K562 (cell line): ENCODE data around the gene BCL2L15. TPM values are rescaled to one million over a fixed set of nuclear protein-coding genes. Genes with fewer than 3 reads are reported as not detected.

Experiments
- ATF6 ChIP-seq: sonication (generic); formaldehyde crosslinking; IDR thresholded peaks from 2 replicates; pipeline ENCODE4 v1.4.0; 2020; ENCODE audit warnings: mild to moderate bottlenecking, missing genetic modification reagents
- CCAR2 ChIP-seq: fragments of 200-400 bp; formaldehyde crosslinking; IDR thresholded peaks from 2 replicates; pipeline ENCODE4 v1.6.1; 2017; ENCODE audit warnings: mild to moderate bottlenecking, low read depth, low read length
- CSDE1 ChIP-seq, 2 experiments: fragments of 450-650 bp; IDR thresholded peaks; 2 replicates each; pipeline ENCODE4 v1.6.1; 2016; ENCODE audit warnings: mild to moderate bottlenecking in 1 of 2
- DIDO1 ChIP-seq: fragments of 450-650 bp; IDR thresholded peaks from 2 replicates; pipeline ENCODE4 v1.6.1; 2016; ENCODE audit warnings: low read depth, missing biosample characterization, missing genetic modification characterization
- GMEB1 ChIP-seq: fragments of 250-450 bp; sonication (Bioruptor Pico); IDR thresholded peaks from 2 replicates; pipeline ENCODE4 v1.4.0; 2020; ENCODE audit warnings: mild to moderate bottlenecking
- PCBP2 ChIP-seq: fragments of 200-400 bp; formaldehyde crosslinking; IDR thresholded peaks from 2 replicates; pipeline ENCODE4 v1.6.1; 2018; ENCODE audit warnings: low read length, low read depth, mild to moderate bottlenecking, moderate library complexity; ENCODE audit not compliant: poor library complexity, severe bottlenecking
- PYGO2 ChIP-seq: fragments of 450-650 bp; IDR thresholded peaks from 2 replicates; pipeline ENCODE4 v1.6.1; 2016; ENCODE audit warnings: mild to moderate bottlenecking, missing genetic modification characterization, moderate library complexity, missing compliant biosample characterization
- RERE ChIP-seq: sonication (generic); formaldehyde crosslinking; IDR thresholded peaks from 2 replicates; pipeline ENCODE4 v1.8.0; 2023; ENCODE audit warnings: missing genetic modification reagents, mild to moderate bottlenecking, borderline replicate concordance
- ZBTB33 ChIP-seq: sonication (generic); formaldehyde crosslinking; IDR thresholded peaks from 2 replicates; pipeline ENCODE4 v1.8.1; 2023; ENCODE audit warnings: mild to moderate bottlenecking, missing genetic modification reagents
- ZHX1 ChIP-seq: fragments of 150-350 bp; conservative IDR thresholded peaks from 2 replicates; pipeline ENCODE4 v1.6.1; 2014; ENCODE audit warnings: low read length
- ZNF668 ChIP-seq: fragments of 250-450 bp; sonication (Bioruptor Pico); IDR thresholded peaks from 2 replicates; pipeline ENCODE4 v1.8.0; 2022; ENCODE audit warnings: mild to moderate bottlenecking, inconsistent platforms
- polyA plus RNA-seq, 8 experiments: library from polyadenylated mRNA; depleted of rRNA in 4 of 8; stranded (reverse) in 5 of 8; unstranded in 3 of 8; fragments of >200 nt; fragmentation: Nextera tagmentation in 2 of 8; fragmentation: Illumina TruSeq in 1 of 8; extraction: Ambion mirVana in 2 of 8; extraction: Trizol in 1 of 8; gene quantifications; 2 replicates each; pipeline versions ENCODE4 v1.2.1 to v1.2.3, GENCODE V29; 2011 to 2014; ENCODE audit warnings: inconsistent platforms in 1 of 8, missing spikeins in 1 of 8
- total RNA-seq, 7 experiments: library from RNA; depleted of rRNA in 6 of 7; stranded (reverse); fragments of >200 nt in 6 of 7; fragmentation: Illumina TruSeq in 2 of 7; extraction: Trizol in 2 of 7; gene quantifications; 2 replicates each; pipeline versions ENCODE4 v1.2.1 to v1.2.3, GENCODE V29; 2011 to 2021; ENCODE audit warnings: low replicate concordance in 1 of 7

BCL2L15 gene
- total and polyA plus RNA-seq, 9 of the 15 experiments (the other 6 are each of a cell fraction or from before 2014, with no cell fraction given) = 0.06 to 0.42 (median 0.28) TPM; not detected in 1

- TF ChIP-seq ZHX1 = no peak
- no peak; the same call in 1 of the 2 replicates for TF ChIP-seq ZBTB33 (CRISPR knock-in tag)
- TF ChIP-seq RERE = no peak
- no peak for TF ChIP-seq ZNF668 (CRISPR knock-in tag)
- TF ChIP-seq CCAR2 = no peak
- TF ChIP-seq DIDO1 (tag) = peak; percentile 3; the same call in 1 of the 2 replicates
- no peak for TF ChIP-seq CSDE1 (IDR thresholded peaks at IDR 0.05)
- TF ChIP-seq ATF6 (CRISPR knock-in tag) = no peak
- TF ChIP-seq PYGO2 (tag) = no peak
- no peak for TF ChIP-seq PCBP2
- TF ChIP-seq GMEB1 (CRISPR knock-in tag) = no peak
These were observed 18.1 kb upstream of the BCL2L15 start (continued) for GRCh38 chr1:113905435-113905861.
